Measurements from ENCODE around the gene EVC2. TPM values are rescaled to one million over a fixed set of nuclear protein-coding genes. Genes with fewer than 3 reads are reported as not detected.

Gene EVC2
- total RNA-seq, 1 experiment from 2014 or later, result 3.2 TPM

DNA sequence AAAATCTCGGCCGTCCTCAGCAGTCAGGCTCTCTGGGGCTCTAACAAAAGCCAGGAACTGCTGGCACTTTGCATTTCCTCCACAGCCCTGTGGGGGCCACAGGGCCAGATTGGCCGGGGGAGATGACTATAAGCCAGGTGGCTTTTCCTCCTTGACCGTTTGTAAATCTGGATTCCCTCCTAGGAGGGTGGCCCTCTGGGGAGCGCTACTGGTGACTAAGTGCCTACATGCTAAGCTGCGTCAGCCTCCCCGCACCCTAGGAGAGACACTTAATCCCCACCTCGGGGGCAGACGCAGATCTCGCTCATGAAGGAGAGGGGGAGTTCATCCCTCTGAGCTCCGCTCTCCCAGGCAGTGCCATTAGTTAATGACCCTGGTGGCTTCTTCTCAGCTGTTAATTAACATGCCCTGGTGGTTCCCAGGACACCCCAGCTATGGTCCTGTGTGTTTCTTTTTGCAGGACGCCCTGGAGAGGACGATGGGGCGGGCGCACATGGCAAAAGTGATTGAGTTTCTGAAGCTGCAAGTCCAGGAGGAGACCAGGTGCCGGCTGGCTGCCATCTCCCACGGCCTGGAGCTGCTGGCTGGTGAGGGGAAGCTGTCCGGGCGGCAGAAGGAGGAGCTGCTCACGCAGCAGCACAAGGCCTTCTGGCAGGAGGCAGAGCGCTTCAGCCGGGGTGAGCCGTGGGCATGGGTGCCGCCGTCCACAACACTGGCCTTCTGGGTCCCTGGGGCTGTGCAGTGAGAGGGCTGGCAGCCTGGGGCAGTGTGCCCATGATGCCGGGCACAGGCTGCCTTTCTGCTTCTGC, 44.2 kb upstream of the EVC2 start:
- CTCF ChIA-PET, result no interaction called here
- BruUV-seq (replicated peaks), result no TSS peak
- H3K4me3 ChIP-seq (ENCODE audit: low read length), result no peak overlapping the region

DNA sequence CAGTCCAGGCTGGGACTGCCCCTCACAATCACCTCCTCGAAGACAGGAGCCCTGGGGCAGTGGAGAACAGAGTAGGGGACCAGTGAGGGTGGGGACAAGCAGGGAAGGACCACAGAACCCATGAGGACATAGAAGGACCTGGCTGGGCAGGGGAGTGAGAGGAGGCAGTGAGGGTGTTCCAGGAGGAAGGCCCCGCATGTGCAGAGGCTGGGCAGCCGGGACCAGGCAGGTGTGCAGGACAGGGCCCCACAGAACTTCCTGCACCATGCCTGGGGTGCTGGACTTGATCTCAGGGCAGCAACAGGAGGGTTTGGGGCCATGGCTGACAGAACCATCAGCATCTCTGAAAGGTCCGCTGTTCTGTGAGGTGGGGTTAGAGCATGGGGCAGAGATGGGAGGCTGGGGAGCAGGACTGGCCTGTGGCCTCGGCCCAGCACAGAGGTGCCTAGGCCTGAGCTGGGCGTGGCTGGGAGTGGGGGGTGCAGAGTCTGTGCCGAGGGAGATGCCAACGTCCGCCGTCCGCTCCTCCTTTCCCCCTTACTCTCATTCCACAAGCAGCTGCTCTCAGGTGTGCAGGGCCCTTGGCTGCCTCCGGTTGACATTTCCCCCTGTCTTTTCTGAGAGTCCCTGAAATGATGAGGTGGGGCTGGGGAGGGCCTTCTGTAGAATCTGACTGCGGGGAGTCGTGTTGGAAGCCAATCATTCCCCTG, 43.5 kb upstream of the EVC2 start:
- Histone ChIP-seq H3K9ac (ENCODE audit: low read length) (no peak overlapping the region; the same call in 1 of the 2 replicates), H3K27me3 (ENCODE audit: low read length) (no peaks in the 10 kb centered on the region), H4K20me1 (ENCODE audit: low read length) (no peaks in the 10 kb centered on the region), H3K9me3 (ENCODE audit: low read length) (no peaks in the 10 kb centered on the region), H3K79me2 (ENCODE audit: low read length) (no peaks in the 10 kb centered on the region), H3K4me3 (ENCODE audit: low read length) (no peak overlapping the region), H3K9me2 (replicated peaks; ENCODE audit: low read length) (no peaks in the 10 kb centered on the region), H2AFZ (ENCODE audit: low read length) (no peak overlapping the region), H3K4me1 (ENCODE audit: insufficient read depth, low read length) (peaks cover 28% of the 10 kb centered on the region), H3F3A (ENCODE audit: low read length, unreplicated experiment) (no peaks in the 10 kb centered on the region), H3K36me3 (ENCODE audit: low read depth, low read length) (peaks cover 15% of the 10 kb centered on the region; the same call in 1 of the 2 replicates), H3K4me2 (ENCODE audit: low read length) (no peak overlapping the region), H3K27ac (ENCODE audit: low read length) (peak overlapping the region; percentile 41)
- TF ChIP-seq EZH2phosphoT487 (IDR thresholded peaks at IDR 0.05; ENCODE audit: borderline replicate concordance, low read length) (no peak), EZH2 (IDR thresholded peaks at IDR 0.05; ENCODE audit: low read length, unreplicated experiment) (no peak)
- TF ChIP-seq, protein P1, sequence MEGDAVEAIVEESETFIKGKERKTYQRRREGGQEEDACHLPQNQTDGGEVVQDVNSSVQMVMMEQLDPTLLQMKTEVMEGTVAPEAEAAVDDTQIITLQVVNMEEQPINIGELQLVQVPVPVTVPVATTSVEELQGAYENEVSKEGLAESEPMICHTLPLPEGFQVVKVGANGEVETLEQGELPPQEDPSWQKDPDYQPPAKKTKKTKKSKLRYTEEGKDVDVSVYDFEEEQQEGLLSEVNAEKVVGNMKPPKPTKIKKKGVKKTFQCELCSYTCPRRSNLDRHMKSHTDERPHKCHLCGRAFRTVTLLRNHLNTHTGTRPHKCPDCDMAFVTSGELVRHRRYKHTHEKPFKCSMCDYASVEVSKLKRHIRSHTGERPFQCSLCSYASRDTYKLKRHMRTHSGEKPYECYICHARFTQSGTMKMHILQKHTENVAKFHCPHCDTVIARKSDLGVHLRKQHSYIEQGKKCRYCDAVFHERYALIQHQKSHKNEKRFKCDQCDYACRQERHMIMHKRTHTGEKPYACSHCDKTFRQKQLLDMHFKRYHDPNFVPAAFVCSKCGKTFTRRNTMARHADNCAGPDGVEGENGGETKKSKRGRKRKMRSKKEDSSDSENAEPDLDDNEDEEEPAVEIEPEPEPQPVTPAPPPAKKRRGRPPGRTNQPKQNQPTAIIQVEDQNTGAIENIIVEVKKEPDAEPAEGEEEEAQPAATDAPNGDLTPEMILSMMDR (conservative IDR thresholded peaks at IDR 0.05; ENCODE audit: low read depth, low read length), result no peak
- CTCF ChIA-PET, result no interaction called here
- intact Hi-C loops (cut with micrococcal nuclease), result no loop called here
- DNase-seq (no peak), ATAC-seq (no peak)
- no TSS peak for BruUV-seq (replicated peaks)
- POLR2A ChIA-PET (ENCODE audit: unreplicated experiment), result no interaction called here

More for the DNA sequence above, 44.2 kb upstream of the EVC2 start:
- Histone ChIP-seq H3K79me2 (ENCODE audit: low read length) (no peaks in the 10 kb centered on the region), H3K9ac (ENCODE audit: low read length) (no peak overlapping the region), H3K9me2 (replicated peaks; ENCODE audit: low read length) (no peaks in the 10 kb centered on the region), H3K4me2 (ENCODE audit: low read length) (no peak overlapping the region), H3K27ac (ENCODE audit: low read length) (peak overlapping the region; percentile 83), H3F3A (ENCODE audit: low read length, unreplicated experiment) (no peaks in the 10 kb centered on the region), H4K20me1 (ENCODE audit: low read length) (no peaks in the 10 kb centered on the region), H3K9me3 (ENCODE audit: low read length) (no peaks in the 10 kb centered on the region), H2AFZ (ENCODE audit: low read length) (no peak overlapping the region), H3K36me3 (ENCODE audit: low read depth, low read length) (peaks cover 22% of the 10 kb centered on the region), H3K4me1 (ENCODE audit: insufficient read depth, low read length) (peaks cover 28% of the 10 kb centered on the region), H3K27me3 (ENCODE audit: low read length) (no peaks in the 10 kb centered on the region)
- ATAC-seq (no peak), DNase-seq (no peak)
- POLR2A ChIA-PET (ENCODE audit: unreplicated experiment), result no interaction called here
- intact Hi-C loops (cut with micrococcal nuclease), result no loop called here
- TF ChIP-seq, protein P1 (conservative IDR thresholded peaks at IDR 0.05; ENCODE audit: low read depth, low read length), result no peak
- TF ChIP-seq EZH2phosphoT487 (IDR thresholded peaks at IDR 0.05; ENCODE audit: borderline replicate concordance, low read length) (no peak), EZH2 (IDR thresholded peaks at IDR 0.05; ENCODE audit: low read length, unreplicated experiment) (no peak)

Measured in PC-3 (cell line).